NB4 (cell line): Measurements from ENCODE around the gene MED15.

Source experiments
- DNase-seq: peaks from one replicate; pipeline ENCODE4 v3.0.0; 2010; ENCODE audit warnings: low read depth
- H3K4me3 ChIP-seq: one replicate; pipeline ENCODE4 v1.5.1; 2011; ENCODE audit warnings: mild to moderate bottlenecking, low read depth, low read length, moderate library complexity
- MYC ChIP-seq: IDR thresholded peaks from 2 replicates; pipeline ENCODE4 v1.6.1; 2011; ENCODE audit warnings: low read depth, low read length
- POLR2A ChIP-seq: IDR thresholded peaks from 2 replicates; pipeline ENCODE4 v1.6.1; 2011; ENCODE audit warnings: mild to moderate bottlenecking; ENCODE audit not compliant: insufficient read length; ENCODE audit errors: extremely low read depth
- TF ChIP-seq, protein P1 (sequence below): IDR thresholded peaks from 2 replicates; pipeline ENCODE4 v1.6.1; 2011; ENCODE audit warnings: low read depth, low read length
- TF ChIP-seq, protein P2 (sequence below): IDR thresholded peaks from one replicate; pipeline ENCODE4 v1.5.1; 2012; ENCODE audit warnings: low read depth, low read length

The MED15 gene

DNA sequence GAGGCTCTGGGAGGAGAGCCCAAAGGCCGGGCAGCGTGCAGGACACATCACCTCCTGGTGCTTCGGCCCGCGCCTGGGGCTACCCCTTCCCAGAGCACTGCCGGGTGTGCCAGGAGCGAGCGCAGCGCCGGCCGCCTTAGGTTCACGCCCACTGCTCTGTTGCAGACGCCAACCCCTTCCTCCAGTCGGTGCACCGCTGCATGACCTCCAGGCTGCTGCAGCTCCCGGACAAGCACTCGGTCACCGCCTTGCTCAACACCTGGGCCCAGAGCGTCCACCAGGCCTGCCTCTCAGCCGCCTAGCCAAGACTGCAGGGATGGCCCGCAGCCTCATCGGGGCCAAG lies 79.0 kb downstream of the MED15 start:
- TF ChIP-seq, protein P1, sequence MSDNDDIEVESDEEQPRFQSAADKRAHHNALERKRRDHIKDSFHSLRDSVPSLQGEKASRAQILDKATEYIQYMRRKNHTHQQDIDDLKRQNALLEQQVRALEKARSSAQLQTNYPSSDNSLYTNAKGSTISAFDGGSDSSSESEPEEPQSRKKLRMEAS: no peak
- TF ChIP-seq, protein P2, sequence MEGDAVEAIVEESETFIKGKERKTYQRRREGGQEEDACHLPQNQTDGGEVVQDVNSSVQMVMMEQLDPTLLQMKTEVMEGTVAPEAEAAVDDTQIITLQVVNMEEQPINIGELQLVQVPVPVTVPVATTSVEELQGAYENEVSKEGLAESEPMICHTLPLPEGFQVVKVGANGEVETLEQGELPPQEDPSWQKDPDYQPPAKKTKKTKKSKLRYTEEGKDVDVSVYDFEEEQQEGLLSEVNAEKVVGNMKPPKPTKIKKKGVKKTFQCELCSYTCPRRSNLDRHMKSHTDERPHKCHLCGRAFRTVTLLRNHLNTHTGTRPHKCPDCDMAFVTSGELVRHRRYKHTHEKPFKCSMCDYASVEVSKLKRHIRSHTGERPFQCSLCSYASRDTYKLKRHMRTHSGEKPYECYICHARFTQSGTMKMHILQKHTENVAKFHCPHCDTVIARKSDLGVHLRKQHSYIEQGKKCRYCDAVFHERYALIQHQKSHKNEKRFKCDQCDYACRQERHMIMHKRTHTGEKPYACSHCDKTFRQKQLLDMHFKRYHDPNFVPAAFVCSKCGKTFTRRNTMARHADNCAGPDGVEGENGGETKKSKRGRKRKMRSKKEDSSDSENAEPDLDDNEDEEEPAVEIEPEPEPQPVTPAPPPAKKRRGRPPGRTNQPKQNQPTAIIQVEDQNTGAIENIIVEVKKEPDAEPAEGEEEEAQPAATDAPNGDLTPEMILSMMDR: no peak
- TF ChIP-seq POLR2A: no peak
- DNase-seq: no peak
- no peak overlapping the region for H3K4me3 ChIP-seq

DNA sequence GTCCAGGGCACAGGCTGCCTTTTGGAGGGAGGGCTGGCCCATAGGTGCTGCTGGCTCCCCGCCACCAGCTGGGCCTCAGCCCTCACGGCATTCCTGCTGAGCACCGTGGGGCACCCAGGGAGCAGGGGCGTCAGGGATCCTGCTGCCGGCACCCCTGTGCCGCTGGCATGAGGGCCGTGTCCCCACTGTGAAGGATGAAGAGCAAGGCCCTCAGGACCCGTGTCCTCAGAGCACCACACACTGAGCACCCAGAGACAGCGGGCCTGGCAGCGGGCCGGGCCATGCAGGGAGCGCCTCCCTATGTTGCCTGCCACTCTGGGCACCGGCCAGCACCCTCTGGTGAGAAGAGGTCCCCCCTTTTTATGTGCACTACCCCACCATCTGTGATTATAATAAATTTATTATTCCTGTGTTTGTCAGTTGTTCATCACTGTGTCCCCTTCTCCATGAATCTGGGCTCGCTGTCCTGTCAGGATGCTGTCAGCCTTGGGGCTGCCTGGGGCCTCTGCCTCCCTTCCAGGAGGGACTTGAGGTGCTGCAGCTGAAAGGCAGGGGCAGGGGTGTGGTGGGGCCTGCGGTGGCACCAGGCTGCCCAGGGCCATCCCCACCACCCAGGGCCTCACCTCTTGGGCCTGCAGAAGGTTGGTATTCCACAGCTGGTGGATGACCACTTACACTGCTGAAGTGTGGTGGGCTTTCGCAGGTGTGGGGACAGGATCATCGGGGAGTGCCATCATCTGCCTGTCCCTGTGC lies 80.0 kb downstream of the MED15 start:
- H3K4me3 ChIP-seq: no peak overlapping the region
- DNase-seq: no peak
- TF ChIP-seq, protein P2: no peak
- TF ChIP-seq, protein P1: no peak
- TF ChIP-seq POLR2A: no peak
- TF ChIP-seq MYC: no peak

DNA sequence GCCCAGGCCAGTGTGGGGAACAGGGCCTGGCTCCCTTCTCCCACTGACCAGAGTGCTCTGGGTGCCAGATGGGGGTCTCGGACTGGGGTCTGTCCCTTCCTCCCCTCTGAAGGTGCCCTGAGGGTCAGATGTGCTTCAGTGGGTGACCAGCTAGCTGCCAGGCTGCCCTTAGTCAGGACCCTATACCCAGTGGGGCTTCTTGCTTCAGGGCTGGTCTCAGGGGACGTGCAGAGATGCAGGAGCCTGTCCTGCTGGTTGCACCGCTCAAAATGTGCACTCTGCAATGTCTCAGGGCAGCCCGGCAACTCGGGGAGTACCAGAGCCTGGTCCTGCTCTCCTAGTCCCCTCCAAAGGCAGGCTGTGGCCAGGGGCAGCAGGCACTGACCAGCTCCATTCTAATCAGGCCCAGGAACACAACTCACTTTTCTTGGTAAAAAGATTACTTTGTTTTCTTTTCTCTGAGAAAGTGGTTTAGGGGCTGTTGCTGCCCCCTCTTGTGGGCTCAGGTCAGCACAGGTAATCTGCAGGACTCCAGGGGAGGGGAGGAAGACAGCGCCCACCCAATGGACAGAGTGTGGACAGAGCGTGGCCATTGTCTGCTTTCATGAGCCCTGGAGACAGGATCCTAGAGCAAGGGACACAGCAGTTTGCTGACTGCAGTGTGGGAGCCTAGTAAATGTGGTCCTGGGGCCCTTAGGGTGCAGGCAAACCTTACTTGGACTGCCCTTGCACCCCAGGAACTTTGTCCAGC lies 80.9 kb downstream of the MED15 start:
- no peak overlapping the region for H3K4me3 ChIP-seq
- TF ChIP-seq, protein P1: no peak
- TF ChIP-seq MYC (no peak), POLR2A (no peak)
- TF ChIP-seq, protein P2: no peak
- no peak for DNase-seq

DNA sequence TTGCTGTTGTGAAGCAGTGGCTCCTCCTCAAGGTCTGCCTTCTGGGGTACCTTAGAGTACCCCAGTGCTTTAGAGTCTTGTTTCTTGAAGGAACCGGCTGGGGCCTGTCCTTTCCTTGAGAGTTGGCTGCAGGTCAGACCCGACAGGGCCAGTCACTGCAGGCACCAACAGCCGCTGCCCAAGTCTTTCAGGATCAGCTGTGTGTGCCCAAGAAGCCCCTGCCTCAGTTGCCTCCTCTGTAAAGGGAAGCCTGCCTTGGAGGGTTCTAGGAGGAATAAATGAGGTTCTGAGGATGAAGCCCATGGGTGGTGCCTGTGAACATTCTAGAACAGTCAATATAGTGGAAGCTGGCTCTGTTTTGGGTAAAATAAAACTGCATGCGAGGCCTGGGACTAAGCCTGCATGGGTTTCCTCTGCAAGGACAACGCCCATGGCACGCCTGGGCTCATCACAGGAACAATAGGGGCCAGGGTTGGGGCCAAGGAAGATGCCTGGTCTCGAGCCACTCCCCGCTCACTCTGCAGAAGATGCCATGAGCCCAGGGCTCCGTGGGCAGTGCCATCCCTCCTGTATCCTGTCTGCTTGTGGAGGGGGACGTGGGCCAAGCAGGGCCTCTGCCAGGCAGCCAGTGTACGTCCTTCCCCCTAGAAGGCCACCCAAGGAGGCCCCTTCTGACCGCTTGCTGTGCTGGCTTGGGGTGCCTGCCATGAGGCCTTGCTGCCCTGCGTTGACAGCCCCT lies 81.6 kb downstream of the MED15 start:
- no peak for DNase-seq
- TF ChIP-seq, protein P2: no peak
- no peak for TF ChIP-seq POLR2A
- no peak overlapping the region for H3K4me3 ChIP-seq

DNA sequence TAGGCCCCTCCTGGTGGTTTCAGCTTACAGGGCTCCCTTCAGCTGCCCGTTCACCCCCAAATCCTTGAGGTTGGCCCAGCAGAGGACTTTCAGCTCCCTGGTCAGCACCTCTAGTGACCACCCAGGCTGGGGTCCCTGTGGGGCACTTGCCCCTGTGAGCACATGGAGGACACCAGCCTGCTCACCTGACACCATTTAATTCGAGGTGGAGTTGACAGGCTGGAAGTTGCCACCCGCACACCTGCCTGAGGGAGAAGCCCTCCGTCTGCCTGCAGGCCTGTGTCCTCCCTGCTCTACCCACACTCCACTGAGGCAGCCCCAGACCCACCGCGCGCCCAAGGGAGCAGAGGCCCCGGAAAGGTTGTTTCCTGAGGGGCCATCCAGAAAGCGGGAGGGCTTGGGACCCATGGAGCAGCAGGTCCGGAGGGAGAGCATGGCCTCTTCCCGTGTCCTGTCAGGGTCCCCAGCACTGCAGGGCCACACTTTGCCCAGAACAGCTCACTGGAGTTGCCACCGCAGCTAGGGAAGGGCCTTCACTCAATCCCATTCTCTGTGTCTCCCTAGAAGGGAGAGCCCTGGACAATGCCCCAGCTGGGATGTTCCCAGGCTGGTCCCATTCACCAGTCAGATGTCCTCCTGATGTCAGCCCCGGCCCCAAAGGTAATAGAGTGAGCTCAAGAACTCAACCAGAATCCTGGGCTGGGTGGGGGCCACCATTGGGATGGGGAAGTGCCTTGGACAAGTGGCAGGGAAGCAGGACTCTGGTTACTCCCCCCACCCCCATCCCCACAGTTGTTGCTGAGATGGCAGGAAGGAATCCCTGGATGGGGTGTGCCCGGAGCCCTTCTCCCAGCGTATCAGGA lies 82.4 kb downstream of the MED15 start:
- TF ChIP-seq, protein P1: no peak
- TF ChIP-seq POLR2A (no peak), MYC (no peak)
- TF ChIP-seq, protein P2: no peak
- H3K4me3 ChIP-seq: no peak overlapping the region
- no peak for DNase-seq
